Erythroblast (primary cell): ENCODE results near the gene CFAP126.
"Not testable (repeated sequence)": the region's sequence is repeated elsewhere in the genome, so short reads cannot be mapped to it uniquely, and the experiment has no call there.

Source experiments
- DNase-seq, 2 experiments: peaks; one replicate each; lab custom pipeline; 2025; lab: John Stamatoyannopoulos, UW
- GATA1 ChIP-seq: IDR thresholded peaks from 2 replicates; pipeline ENCODE4 v1.6.1; 2011; ENCODE audit warnings: low read depth, mild to moderate bottlenecking, control low read depth, low read length, moderate library complexity
- POLR2A ChIP-seq: IDR thresholded peaks from 2 replicates; pipeline ENCODE4 v1.6.1; 2011; ENCODE audit warnings: mild to moderate bottlenecking, low read length

CFAP126 gene

GRCh38 chr1:161342821-161343220 is 24.9 kb downstream of the CFAP126 start:
- TF ChIP-seq POLR2A (no peak), GATA1 (no peak)
- no peak for DNase-seq

GRCh38 chr1:161342177-161342576 is 25.5 kb downstream of the CFAP126 start:
- no peak for DNase-seq
- TF ChIP-seq GATA1 (no peak), POLR2A (no peak)

- no peak for DNase-seq
- TF ChIP-seq GATA1: no peak
- TF ChIP-seq POLR2A: no peak
Measured at GRCh38 chr1:161335796-161336195, 31.9 kb downstream of the CFAP126 start.

- TF ChIP-seq GATA1 (no peak), POLR2A (no peak)
- no peak for DNase-seq
Measured at GRCh38 chr1:161333166-161333565, 34.5 kb downstream of the CFAP126 start.

GRCh38 chr1:161330346-161330745 is 37.3 kb downstream of the CFAP126 start:
- no peak for TF ChIP-seq GATA1
- TF ChIP-seq POLR2A: no peak

GRCh38 chr1:161324020-161324419 is 43.7 kb downstream of the CFAP126 start:
- DNase-seq: no peak
- TF ChIP-seq POLR2A (no peak), GATA1 (no peak)

More at GRCh38 chr1:161330346-161330745, 37.3 kb downstream of the CFAP126 start:
- no peak for DNase-seq

- DNase-seq: not testable (repeated sequence)
Measured at GRCh38 chr1:161315841-161316674, 51.6 kb downstream of the CFAP126 start.
